Measurements from ENCODE around the gene PPP2R2C.
A peak's percentile ranks its signal among the peaks of the same experiment; 100 is the strongest.

Gene PPP2R2C

GRCh38 chr4:6278801-6279197 lies 193.6 kb downstream of the PPP2R2C start:
- peak; percentile 94 for DNase-seq

DNA sequence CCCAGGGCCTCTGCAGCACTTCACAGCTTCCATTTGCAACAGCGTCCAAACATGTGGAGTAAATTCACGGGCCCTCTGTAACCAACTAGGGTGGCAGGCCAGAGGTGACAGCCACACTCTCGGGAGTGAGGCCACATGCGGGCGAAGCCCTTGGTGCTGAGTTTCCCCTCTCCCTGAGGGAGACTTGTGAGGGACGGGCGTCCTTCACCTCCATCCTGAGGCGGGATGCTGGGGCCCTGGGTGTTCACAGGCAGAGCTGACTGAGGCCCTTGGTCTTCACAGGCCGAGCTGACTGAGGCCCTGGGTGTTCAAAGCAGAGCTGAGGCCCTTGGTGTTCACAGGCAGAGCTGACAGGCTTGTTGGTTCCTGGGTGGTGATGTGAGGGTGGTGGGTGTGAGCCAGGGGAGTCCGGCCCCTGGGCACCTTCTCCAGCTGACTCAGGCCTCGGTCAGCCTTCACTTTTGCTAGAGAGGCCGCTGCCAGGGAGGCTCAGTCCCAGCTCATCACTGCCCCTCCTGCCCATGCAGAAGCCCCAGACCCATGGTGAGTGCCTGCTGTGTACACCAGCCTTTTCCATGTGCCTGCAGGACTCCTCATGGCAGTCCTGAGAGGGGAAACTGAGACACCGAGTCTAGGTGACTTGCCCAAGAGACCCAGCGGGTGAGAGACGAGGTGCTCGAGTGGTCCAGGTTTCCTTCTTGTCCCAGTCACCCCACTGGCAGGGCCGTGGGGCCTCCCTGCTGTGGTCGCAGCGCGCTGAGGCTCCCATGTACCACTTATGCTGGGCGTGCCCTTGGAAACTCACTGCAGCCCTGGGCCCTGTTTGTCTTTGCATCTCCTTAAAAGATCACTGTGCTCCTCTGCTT lies 194.2 kb downstream of the PPP2R2C start:
- DNase-seq: no peak

GRCh38 chr4:6277139-6277802 lies 195.1 kb downstream of the PPP2R2C start:
- no peak for DNase-seq

- no peak for DNase-seq
Observed at GRCh38 chr4:6275898-6276806, 196.3 kb downstream of the PPP2R2C start.

DNA sequence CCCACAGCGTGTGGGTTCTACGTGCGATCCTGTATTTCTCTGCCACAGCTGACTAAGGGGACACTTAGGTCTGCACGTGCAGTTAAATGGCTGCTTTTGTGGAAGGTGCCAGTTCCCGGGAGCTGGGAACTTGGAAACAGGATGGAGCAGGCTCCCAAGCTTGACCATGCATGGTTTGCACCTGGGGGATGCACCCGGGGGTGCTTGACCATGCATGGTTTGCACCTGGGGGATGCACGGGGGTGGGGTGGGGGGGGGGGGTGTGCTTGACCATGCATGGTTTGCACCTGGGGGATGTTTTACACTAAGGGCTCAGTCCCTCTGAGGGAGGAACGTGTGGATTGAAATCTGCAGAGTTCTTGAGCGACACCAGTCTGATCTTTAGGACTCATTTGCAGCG lies 197.1 kb downstream of the PPP2R2C start:
- DNase-seq: no peak

DNA sequence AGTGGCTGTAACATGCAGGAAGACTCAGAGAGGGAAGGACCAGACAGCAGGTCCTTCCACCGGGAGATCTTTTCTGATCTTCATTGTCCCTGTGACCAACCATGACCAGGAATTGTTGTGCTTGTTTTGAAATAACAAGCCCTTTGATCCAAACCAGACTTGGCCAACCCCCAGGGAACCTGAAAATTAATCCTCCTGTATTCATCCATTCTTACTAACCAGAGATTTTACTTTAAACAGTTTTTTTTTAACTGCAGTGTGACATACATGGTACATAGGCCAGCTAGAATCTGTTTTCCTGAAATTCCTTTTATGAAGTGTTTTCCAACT lies 198.8 kb downstream of the PPP2R2C start:
- no peak for DNase-seq

DNA sequence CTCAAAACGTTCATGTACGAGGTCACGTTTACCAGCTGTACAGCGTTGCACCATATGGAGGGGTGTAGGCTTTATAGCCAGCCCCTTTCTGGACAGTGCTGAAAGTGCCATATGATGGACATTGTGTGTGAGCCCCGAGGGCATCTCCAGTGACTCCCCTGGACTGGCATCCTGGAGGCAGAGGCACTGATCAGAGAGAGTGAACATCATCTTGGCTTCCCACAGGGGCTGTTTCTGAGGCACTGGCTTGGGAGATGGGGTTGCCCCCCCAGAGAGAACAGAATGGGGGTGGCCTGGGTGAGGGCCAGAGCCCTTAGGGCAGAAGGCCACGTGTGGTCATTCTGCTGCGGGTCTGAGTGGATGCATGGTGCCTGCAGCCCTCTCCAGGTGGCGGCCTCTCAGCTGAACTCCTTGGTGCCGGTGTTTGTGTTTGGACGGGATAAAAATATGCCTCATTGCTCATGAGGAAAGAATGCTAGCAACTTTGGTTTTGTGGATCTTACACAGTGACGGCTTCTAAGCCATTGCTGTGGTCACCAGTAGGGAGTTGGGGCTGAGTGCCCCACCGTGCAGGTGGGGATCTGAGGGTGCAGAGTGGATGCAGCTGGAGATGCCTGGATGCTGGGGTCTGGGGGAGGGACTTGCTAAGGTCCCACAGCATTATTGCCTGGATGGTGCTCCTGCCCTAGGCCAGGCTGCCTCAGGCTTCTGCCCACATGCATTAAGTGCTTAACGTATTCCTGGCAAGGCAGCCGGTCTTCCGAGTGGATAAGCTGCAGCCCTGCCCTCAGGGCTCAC lies 199.4 kb downstream of the PPP2R2C start:
- DNase-seq: no peak

DNA sequence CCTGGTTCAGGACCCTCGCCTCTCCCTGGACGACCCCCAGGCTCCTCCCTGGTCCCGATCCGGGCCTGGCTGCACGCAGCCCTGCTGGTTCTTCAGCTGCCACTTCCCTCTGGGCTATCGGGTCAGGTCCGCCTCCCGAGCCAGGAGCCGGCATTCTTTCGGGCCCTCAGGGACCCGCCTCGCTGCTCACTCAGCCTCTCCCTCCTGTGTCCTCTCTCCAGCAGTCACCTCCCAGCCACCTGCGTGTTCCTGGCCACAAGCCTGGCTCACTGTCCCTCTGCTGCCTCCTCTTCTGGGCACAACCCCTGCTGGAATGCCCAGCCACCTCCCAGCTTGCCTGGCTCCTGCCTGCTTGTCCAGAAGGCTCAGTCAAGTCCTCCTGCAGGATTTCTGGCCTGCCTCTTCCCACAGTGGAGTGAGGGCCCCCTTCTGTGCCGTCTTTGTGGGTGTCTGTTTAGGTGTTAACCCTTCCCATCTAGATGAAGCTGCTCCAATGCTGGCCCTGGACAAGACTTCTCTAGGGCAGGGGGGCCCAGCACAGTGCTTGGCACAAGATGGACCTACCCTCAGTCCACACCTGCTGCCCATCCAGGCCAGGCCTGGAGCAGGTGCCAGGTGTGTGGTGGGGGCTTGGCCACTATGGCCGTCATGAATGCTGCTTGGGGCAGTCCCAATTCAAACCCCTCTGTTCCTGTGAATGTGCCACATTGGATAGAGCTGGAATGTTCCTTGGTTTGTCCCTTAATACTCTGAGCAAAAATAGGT lies 200.5 kb downstream of the PPP2R2C start:
- no peak for DNase-seq

DNA sequence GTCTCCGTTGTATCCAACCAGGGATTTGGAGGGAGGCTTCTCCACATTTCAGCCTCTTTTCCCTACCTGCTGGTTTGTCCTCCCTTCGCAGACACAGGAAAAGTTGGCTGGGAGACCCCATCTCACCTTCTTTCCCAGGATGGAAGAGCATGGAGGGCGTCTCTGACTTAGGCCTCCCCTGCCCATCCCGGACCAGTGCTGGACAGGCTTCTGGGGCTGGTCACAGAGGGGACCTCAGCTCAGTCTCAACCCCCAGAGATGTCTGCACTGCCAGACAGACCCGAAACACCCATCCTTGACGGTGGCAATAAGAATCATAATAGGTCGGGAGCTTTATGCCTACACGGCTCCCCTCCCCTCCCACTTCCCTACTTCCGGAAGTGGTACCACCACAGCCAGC lies 201.2 kb downstream of the PPP2R2C start:
- DNase-seq: no peak

DNA sequence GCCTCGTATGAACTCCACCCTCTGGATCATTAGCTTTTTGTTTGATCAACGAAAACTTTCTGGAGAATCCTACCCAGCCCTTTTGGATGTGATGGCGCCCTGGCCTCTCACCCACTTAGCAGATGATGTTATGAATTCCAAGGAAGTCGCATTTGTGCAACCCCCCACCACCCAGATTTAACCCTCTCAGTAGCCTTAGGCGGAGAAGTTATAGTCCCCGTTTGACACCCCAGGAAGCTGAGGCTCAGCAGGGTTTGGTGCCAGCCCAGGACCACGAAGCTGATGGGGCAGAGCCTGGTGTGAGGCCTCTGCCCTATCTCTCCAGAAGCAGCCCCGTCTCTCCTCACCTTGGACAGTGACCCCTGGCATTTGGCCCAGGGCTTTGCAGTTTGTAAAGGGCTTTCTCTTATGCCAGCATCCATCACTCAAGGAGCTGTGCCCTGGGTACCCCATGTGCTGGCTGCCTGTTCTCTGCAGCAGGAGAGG lies 201.7 kb downstream of the PPP2R2C start:
- no peak for DNase-seq

Measured in hematopoietic multipotent progenitor cell treated with erythropoietin and hydrocortisone succinate and interleukin-3 and kit ligand, for 4 days (in vitro differentiated cells).